HG03457 (cell line): Measurements from ENCODE around the gene CHEK1.
"Not testable (repeated sequence)": the region's sequence is repeated elsewhere in the genome, so short reads cannot be mapped to it uniquely, and the experiment has no call there.

Source experiments
- ATAC-seq: cut with Tn5 transposase; IDR thresholded peaks from one replicate; pipeline ENCODE4 v1.9.1; 2021; ENCODE audit warnings: moderate number of reproducible peaks; ENCODE audit not compliant: unreplicated experiment

The CHEK1 gene

DNA sequence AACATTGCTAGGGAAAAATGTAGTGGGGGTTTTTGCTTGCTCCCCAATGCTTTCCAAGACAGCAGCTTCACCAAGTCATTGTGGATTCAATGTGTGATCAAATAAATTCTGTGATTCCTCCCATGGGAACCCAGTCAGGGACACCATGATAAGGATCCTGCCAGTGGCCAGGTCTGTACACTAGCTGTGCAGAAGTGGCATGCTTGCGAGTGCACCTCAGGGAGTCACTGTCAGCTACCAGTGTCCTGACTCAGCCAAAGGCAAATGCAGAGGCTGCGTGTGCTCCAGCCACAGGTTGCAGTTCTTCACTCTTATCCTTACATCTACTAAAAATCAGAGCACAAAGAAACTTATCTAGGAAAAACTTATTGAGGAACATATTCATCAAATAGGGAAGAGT, 65.0 kb downstream of the CHEK1 start:
- ATAC-seq = no peak

DNA sequence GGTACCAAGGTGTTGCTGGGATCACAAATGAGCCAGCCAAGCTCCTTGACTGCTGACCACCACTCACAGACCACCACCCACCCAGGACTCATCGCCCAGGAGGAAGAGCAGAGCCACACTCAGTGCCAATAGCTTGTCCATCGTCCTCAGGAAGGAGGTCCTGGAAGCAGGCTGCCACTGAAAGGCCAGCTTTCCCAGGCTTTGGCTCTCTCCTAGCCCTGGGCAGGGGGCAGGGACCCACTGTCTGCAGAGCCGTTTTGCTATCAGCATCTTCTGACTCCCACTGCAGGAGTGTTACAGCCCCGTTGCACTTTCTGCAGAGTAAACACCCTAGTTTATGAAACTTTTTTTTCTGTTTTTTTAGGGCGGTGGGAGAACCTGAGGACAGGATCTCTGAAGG, 67.9 kb downstream of the CHEK1 start:
- ATAC-seq = no peak

DNA sequence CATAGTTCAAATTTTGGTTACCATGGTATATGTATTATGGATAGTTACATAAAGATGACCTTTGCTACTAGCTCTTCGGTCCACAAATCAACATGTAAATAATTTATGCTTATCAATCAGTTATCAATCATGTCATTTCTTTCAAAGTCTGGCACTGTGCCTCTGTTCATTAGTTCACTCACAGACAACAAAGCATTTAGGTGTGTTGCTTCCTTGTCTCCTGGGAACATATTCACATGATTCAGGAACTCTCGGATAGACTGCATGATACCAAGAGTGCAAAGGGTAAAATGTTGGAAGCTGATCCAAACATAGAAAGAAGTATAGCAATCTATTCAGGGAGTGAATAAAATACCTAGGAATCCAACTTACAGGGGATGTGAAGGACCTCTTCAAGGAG, 70.0 kb downstream of the CHEK1 start:
- no peak for ATAC-seq

DNA sequence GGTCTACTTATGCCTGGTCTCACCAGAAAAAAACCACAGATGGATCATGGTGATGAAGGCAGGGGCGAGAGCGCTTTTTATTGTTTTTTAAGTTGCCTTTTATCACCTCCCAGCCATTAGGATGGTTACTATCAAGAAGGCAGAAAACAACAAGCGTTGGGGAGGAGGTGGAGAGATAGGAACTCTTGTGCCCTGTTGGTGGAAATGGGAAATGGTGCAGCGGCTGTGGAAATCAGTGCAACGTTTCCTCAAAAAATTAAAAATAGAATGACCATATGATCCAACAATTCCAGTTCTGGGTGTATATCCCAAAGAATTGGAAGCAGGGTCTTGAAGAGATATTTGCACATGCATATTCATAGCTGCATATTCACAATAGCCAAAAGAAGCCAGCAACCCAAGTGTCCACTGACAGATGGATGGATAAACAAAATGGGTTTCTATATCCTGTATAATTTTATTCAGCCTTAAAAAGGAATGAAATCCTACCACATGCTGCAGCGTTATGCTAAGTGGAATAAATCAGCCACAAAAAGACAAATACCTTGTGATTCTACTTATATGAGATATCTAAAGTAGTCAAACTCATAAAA, 76.2 kb downstream of the CHEK1 start:
- no peak for ATAC-seq

DNA sequence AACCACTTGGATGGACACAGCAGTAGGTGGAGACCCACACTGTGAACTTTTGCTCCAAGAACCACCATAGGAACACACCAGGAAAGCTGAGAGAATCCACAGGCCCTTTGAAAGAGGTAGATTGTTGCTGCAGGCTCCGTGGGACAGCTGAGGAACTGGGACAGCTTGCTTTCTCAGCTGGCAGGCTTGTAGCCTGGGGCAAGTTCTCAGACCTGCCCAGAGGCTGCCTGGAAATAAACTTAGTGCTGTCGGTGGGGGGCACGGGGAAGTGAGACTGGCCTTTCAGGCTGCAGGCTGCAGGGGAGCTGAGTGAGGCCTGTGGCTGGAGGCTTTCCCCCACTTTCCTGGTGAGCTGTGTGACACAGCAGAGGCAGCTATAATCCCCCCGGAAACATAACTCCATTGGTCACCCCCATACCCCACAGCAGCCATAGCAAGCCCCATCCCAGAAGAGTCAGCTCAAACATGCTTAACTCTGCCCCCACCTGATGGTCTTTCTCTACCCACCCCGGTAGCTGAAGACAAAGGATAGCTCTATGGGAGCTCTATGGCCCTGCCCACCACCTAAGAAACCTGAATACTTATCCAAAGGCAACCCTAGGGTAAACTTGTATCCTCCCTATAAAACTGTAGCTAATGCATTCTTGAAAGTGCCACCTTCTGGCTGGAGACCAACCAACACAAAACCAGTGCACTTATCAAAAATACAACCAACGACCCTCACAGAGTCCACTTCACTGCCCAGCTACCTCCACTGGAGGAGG, 77.1 kb downstream of the CHEK1 start:
- no peak for ATAC-seq

DNA sequence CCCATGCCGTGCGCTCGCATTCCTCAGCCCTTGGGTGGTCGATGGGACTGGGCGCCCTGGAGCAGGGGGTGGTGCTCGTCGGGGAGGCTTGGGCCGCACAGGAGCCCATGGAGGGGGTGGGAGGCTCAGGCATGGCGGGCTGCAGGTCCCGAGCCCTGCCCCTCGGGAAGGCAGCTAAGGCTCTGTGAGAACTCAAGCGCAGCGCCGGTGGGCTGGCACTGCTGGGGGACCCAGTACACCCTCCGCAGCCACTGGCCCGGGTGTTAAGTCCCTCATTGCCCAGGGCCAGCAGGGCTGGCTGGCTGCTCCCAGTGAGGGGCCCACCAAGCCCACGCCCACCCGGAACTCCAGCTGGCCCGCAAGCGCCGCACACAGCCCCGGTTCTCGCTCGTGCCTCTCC, 79.7 kb downstream of the CHEK1 start:
- ATAC-seq = not testable (repeated sequence)

DNA sequence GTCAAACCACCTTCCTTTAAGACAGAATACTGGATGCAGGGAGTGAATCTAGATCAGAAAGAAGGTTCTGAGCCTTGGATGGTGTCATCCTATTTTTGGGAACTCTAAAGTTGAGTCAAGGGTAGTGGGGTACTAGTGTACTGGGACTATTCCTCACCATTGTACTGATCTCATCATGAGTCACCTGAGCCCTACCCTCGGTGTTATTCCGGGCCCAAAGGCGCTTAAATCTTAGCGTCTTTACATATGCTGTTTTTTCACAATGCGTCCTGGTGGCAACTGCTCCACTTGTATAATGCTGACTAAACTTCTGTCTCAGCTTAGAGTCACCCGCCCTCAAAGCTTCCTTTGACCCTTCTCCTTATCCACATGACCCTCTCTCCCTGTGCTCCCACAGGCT, 95.8 kb downstream of the CHEK1 start:
- ATAC-seq = no peak

DNA sequence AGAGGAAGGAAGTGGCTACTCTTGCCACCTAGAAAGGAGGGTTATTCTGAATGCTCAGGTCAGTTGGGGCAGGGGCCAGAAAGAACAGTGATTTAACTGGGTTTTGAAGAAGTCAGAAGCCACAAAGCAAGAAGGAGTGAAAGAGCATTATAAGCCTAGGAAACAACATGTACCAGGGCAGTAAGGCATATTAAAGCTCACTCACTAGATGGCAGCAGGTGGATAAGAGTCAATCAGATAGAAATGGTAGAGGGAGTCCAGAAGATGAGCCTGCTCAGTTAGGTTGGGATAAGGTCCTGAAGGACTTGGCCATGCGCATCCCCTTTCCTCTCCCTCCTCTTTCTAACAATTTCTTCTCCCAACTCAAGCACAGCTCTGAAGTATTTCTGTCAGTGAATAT, 99.2 kb downstream of the CHEK1 start:
- ATAC-seq = no peak
